HepG2 (cell line): ENCODE measurements around the gene TDRD9.

ENCODE experiments used
- ELF1 ChIP-seq: sonication (generic); formaldehyde crosslinking; IDR thresholded peaks from 2 replicates; pipeline ENCODE4 v1.4.0; 2020; ENCODE audit warnings: missing genetic modification reagents
- EP300 ChIP-seq, 3 experiments: sonication (generic) in 1 of 3; formaldehyde crosslinking in 1 of 3; IDR thresholded peaks; 2 replicates each; pipeline versions ENCODE4 v1.5.1 to v1.6.1; 2011 to 2020; ENCODE audit warnings: low read depth in 2 of 3, low read length in 2 of 3, borderline replicate concordance in 1 of 3, improper control_type of control experiment in 1 of 3, mild to moderate bottlenecking in 1 of 3, missing genetic modification reagents in 1 of 3, moderate library complexity in 1 of 3
- FOXK1 ChIP-seq: sonication (generic); formaldehyde crosslinking; IDR thresholded peaks from 2 replicates; pipeline ENCODE4 v1.4.0; 2020; ENCODE audit warnings: low read depth, missing genetic modification reagents, borderline replicate concordance
- KDM3A ChIP-seq: IDR thresholded peaks from 2 replicates; pipeline ENCODE4 v1.6.1; 2018; ENCODE audit warnings: low read depth, missing compliant biosample characterization
- POLR2AphosphoS2 ChIP-seq: IDR thresholded peaks from 2 replicates; pipeline ENCODE4 v1.6.1; 2011; ENCODE audit warnings: low read depth, low read length, improper control_type of control experiment
- POLR2AphosphoS5 ChIP-seq: IDR thresholded peaks from 2 replicates; pipeline ENCODE4 v1.6.1; 2012; ENCODE audit warnings: low read depth, low read length
- RNF2 ChIP-seq: fragments of 450-650 bp; conservative IDR thresholded peaks from 2 replicates; pipeline ENCODE4 v1.6.1; 2016; ENCODE audit warnings: low read depth
- TCF7L2 ChIP-seq: IDR thresholded peaks from 2 replicates; pipeline ENCODE4 v1.6.1; 2011; ENCODE audit warnings: mild to moderate bottlenecking, low read depth, low read length, moderate library complexity
- ZNF816 ChIP-seq: sonication (generic); formaldehyde crosslinking; IDR thresholded peaks from 2 replicates; pipeline ENCODE4 v1.8.0; 2022; ENCODE audit warnings: missing genetic modification reagents, mild to moderate bottlenecking, borderline replicate concordance
- TF ChIP-seq, protein P1 (sequence below): sonication (generic); formaldehyde crosslinking; IDR thresholded peaks from 2 replicates; pipeline ENCODE4 v1.4.0; 2020; ENCODE audit warnings: missing genetic modification reagents
- TF ChIP-seq, protein P2 (sequence below): sonication (generic); formaldehyde crosslinking; IDR thresholded peaks from 2 replicates; pipeline ENCODE4 v1.8.1; 2023; ENCODE audit warnings: mild to moderate bottlenecking, inconsistent platforms, moderate library complexity, missing genetic modification reagents, borderline replicate concordance
- TF ChIP-seq, protein P3 (sequence below): sonication (generic); formaldehyde crosslinking; IDR thresholded peaks from 2 replicates; pipeline ENCODE4 v1.5.0; 2020; ENCODE audit warnings: mild to moderate bottlenecking, missing genetic modification reagents, moderate library complexity

DNA sequence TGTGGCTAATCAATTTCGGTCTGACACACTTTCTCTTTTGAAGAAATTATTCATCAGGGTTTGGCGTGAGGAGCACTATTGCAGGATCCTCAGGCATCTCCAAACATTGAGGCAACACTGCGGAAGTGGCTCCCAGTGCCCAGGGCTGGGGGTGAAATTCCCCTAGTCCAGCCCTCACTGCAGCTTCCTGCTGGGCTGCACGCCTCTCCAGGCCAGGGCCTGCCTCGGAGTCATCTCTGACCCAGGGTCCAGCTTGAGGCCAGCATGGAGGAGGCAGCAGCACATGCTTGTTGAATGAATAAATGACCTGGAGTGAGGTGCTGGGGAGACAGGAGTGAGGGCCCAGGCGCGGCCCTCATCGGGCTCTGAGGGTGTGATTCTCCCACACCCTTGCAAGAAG is 36.0 kb upstream of the TDRD9 start:
- TF ChIP-seq, protein P1, sequence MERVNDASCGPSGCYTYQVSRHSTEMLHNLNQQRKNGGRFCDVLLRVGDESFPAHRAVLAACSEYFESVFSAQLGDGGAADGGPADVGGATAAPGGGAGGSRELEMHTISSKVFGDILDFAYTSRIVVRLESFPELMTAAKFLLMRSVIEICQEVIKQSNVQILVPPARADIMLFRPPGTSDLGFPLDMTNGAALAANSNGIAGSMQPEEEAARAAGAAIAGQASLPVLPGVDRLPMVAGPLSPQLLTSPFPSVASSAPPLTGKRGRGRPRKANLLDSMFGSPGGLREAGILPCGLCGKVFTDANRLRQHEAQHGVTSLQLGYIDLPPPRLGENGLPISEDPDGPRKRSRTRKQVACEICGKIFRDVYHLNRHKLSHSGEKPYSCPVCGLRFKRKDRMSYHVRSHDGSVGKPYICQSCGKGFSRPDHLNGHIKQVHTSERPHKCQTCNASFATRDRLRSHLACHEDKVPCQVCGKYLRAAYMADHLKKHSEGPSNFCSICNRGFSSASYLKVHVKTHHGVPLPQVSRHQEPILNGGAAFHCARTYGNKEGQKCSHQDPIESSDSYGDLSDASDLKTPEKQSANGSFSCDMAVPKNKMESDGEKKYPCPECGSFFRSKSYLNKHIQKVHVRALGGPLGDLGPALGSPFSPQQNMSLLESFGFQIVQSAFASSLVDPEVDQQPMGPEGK (CRISPR knock-in tag): peak; percentile 27; the same call in 1 of the 2 replicates
- no peak for TF ChIP-seq ZNF816 (CRISPR knock-in tag)
- no peak for TF ChIP-seq FOXK1 (CRISPR knock-in tag)
- peak; percentile 57; the same call in 1 of the 2 replicates for TF ChIP-seq KDM3A (CRISPR knock-in tag)
- no peak for TF ChIP-seq EP300 (IDR thresholded peaks at IDR 0.05; ENCODE audit: low read depth in 2 of 2, low read length in 2 of 2)
- no peak for TF ChIP-seq EP300 (CRISPR knock-in tag; IDR thresholded peaks at IDR 0.05; ENCODE audit: borderline replicate concordance)
- TF ChIP-seq, protein P2, sequence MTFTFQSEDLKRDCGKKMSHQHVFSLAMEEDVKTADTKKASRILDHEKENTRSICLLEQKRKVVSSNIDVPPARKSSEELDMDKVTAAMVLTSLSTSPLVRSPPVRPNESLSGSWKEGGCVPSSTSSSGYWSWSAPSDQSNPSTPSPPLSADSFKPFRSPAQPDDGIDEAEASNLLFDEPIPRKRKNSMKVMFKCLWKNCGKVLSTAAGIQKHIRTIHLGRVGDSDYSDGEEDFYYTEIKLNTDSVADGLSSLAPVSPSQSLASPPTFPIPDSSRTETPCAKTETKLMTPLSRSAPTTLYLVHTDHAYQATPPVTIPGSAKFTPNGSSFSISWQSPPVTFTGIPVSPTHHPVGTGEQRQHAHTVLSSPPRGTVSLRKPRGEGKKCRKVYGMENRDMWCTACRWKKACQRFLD (CRISPR knock-in tag): no peak
- no peak for TF ChIP-seq POLR2AphosphoS2
- TF ChIP-seq TCF7L2: no peak
- TF ChIP-seq, protein P3, sequence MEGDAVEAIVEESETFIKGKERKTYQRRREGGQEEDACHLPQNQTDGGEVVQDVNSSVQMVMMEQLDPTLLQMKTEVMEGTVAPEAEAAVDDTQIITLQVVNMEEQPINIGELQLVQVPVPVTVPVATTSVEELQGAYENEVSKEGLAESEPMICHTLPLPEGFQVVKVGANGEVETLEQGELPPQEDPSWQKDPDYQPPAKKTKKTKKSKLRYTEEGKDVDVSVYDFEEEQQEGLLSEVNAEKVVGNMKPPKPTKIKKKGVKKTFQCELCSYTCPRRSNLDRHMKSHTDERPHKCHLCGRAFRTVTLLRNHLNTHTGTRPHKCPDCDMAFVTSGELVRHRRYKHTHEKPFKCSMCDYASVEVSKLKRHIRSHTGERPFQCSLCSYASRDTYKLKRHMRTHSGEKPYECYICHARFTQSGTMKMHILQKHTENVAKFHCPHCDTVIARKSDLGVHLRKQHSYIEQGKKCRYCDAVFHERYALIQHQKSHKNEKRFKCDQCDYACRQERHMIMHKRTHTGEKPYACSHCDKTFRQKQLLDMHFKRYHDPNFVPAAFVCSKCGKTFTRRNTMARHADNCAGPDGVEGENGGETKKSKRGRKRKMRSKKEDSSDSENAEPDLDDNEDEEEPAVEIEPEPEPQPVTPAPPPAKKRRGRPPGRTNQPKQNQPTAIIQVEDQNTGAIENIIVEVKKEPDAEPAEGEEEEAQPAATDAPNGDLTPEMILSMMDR (CRISPR knock-in tag): no peak
- TF ChIP-seq ELF1 (CRISPR knock-in tag): peak; percentile 68
- no peak for TF ChIP-seq RNF2
- no peak for TF ChIP-seq POLR2AphosphoS5
